ENCODE measurements around the gene WIPF3.
A peak's percentile ranks its signal among the peaks of the same experiment; 100 is the strongest.

Gene WIPF3

DNA sequence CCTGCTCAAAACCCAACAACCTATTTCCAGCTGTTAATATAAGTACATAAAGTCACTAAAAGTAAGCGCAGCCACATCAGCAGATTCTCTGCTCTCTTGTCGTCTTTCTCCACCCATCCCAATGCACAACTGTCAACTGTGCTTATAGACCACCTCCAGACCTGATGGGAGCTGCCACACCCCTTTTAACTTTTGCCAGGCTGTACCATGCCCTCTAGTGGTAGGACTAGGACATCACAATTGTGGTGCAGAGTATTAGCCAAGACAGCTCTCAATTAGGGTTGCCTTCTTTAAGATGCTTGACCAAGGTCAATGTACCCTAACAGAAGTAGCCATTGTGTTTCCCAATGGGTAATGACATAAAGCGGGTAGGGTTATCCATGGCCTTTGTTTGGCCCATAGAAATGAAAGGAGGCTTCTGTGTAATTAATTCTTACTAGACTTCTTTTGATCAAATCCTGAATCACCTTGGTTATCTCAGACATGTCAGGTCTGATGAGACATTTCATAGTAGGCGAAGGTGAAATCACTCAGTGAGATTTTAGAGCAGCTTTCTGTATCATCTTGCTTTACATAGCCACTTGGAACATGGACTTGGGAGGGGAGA lies 115.2 kb downstream of the WIPF3 start:
- DNase-seq = peak; percentile 39

DNA sequence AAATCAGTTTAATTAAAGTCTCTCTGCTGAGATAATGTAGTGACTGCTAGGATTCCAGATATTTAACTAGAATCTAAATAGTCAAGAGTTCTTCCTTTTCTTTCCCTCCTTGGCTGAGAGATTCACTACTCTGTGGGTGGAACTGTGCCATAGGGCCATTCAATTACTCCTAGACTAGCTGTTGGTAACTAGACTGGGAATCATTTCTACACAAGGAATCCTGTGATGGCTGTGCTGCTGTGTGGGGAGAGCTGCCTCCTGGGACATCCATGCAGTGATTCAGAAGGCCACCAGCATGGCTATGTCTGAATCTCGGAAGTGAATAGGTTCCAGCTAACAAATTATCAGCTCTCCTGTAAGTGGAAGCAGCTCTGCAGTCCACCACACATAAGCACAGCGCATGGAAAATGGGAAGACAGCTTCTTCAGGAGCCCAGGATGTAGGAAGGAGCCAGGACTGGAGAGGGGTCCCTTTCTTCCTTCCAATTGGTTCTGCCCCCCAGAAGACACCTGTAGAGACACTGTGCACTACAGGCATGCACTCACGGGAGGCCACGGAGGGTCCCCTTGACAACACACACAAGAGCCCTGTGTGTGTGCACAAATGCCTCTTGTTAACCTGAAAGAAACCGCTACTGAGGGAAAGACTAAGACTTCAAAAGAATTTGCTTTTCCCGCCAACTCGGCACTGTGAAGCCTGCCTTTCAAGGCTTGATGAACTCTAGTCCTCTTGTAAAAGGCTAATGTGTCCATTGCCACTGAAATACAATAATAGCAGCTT lies 116.8 kb downstream of the WIPF3 start:
- DNase-seq = no peak

DNA sequence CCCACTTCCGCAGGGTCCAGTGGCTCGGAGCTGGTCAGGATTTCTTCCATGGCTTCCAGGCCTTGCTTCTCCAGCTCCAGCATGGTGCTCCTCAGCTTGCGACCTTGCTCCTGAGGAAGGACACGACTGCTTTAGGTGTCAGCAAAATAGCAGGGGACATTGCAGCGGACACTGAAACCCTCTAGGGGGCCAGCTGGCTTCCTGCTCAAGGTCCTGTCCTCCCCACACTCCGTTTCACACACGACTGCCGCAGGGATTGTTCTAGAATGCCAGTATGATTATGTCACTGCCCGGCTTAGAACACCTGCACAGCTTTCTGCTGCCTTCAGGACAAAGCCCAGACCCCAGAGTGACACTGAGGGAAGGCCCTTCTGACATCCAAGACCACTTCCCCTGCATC lies 117.7 kb downstream of the WIPF3 start:
- no peak for DNase-seq

DNA sequence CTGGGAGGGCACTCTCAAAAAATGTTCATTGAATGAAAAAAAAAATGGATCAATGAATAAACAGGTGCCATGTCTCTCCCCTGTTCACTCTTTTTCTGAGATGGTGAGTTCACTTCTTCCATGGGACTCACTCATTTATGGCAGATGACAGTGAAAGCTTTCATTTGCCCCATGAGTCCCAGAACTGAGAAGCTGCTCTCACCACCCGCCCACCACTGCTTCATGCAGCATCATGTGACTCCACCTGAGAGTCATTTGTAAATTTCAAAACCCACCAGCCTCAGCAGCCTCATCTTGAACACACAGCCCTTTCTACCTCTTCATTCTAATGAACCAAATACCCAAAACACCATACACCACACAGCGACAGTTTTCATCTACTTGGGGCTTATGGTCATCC lies 118.4 kb downstream of the WIPF3 start:
- DNase-seq = no peak

DNA sequence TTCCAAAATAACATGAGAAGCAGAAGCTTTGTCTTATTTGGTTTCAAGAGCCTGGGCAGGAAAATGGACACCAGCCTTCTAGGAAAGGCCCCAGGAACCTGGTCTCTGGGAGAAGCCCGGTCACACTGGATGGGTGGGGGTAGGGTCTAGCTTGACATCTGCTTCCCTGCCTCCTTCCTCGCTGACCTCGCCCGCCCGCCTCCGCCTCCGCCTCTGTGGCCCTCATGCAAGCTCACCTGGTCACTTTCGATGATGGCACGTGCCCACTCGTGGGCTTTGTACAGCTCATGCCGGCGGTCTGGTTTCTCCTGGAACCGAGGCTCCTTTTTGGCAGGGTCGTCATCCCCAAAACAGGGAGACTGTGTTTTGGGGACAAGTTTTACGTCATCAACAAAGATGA lies 119.9 kb downstream of the WIPF3 start:
- DNase-seq = no peak

DNA sequence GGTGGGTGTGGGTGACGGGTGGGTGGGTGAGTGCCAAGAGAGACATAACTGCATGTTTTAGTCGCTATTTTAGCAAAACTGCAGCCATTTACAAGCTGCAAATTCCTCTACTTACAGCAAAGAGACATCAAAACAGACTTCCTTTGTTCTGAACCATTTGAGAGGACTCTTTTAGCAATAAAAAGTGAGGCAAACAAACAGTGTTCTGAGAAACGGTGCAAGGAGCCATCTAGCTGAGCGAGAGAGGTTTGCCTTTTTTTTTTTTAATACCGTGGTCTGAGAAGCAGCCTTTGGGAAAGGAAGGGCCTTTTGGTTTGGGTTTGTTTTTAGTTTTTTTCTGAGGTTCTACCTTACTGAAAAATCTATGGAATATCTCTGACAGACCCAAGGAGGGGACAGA lies 120.4 kb downstream of the WIPF3 start:
- DNase-seq = no peak

DNA sequence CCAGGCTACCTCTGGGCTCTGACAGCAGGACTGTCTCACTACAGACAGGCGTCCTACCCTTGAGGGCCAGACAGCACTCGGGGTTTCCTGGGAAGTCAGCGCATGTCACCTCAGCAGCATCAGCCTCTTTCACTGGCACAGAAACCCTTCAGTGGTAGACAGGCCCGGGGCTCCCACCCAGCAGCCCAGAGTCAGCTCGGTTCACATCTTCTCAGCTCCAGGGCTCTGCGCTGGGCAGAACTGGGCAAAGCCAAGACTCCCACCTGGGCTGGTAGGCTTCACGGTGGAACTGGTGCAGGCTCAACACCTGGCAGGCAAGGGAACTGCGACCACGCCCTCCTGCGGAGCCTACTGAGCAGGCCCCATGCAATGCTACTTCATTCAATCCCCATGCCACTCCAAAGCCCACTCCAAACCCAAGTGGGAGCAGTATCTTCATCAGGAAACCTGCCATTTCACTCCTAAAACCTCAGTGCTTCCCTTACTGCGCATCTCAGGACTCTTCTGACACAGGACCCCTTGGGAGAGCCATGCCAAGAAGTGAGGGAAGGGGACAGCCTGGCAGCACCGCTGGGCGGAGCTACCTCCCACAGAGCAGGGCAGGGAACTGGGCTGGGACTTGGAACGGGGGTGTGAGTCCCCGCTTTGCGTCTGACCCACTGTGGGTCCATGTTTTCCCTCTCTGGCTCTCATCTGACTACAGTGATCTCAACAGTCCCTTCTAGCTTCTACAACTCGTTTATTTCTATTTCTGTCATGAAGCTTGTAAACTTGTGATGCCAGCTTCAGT lies 122.9 kb downstream of the WIPF3 start:
- DNase-seq = no peak

DNA sequence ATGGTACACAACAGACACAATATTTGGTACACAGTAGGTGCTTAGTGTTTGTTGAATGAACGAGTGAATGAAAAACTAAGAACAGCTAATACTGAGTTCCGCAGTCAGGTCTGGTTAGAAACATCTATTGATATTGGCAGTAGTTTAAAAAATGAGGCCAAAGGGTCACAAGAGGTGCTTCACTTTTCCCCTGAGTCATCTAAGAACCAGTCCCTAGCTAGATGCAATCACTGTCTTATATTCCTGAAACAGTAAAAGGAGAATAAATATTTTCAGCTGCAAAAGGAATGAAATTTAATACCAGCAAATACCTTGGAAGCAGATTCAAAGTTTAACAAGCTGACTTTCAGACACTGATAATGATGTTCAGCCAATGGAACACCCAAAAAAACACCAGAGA lies 128.8 kb downstream of the WIPF3 start:
- DNase-seq = no peak

DNA sequence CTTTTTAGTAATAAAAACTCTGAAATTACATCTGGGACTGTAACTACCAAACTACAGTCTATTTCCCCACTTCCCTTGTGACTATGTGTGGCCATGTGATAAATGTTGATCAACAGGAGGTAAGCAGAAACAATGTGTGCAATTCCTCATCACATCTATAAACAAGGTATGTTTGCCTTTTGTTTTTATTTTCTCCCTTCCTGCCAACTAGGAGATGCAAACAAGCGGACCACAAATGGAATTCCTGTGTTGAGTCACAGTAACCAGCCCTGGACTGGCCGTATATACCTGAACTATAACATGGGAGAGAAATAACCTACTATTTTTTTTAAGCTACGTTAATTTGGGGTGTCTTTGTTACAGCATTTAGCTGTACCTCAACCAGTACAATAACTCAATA lies 130.8 kb downstream of the WIPF3 start:
- no peak for DNase-seq

DNA sequence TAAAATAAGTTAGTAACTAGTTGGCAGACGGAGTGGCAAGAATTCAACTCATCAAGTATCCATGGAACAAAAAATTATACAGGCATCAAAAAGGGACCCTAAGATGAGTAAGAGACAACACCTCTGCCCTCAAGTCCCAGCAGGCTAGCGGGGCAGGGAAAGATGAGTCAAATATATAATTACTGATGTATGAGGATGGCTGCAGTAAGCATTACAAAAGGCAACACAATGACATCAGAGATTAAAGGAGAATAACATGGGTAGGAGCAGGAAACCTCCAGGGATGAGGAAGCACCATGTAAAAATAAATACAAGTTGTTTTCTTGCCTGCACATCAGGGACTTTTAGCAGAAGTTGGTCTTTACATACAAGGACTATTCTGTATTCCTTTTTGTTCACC lies 133.9 kb downstream of the WIPF3 start:
- DNase-seq = no peak

DNA sequence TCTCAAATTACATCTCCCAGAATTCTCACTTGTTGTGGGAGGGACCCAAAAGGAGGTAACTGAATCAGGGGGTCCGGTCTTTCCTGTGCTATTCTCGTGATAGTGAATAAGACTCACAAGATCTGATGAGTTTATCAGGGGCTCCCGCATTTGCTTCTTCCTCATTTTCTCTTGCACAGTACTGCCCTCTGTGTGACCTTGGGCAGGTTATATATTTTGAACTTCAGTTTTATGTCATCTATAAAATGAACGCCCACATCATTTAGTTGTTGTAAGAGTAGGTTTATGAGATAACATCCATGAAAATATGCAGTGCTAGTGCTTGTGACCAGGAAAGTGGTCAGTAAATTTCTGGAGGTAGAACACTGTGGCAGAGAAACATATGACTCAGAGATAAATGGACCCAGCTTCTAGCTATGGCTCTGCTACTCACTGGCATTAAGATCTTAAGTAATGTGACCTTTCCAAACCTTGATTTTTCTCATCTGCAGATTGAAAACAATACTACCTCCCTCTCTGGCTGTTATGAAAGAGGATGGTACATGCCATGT lies 139.0 kb downstream of the WIPF3 start:
- DNase-seq = no peak

DNA sequence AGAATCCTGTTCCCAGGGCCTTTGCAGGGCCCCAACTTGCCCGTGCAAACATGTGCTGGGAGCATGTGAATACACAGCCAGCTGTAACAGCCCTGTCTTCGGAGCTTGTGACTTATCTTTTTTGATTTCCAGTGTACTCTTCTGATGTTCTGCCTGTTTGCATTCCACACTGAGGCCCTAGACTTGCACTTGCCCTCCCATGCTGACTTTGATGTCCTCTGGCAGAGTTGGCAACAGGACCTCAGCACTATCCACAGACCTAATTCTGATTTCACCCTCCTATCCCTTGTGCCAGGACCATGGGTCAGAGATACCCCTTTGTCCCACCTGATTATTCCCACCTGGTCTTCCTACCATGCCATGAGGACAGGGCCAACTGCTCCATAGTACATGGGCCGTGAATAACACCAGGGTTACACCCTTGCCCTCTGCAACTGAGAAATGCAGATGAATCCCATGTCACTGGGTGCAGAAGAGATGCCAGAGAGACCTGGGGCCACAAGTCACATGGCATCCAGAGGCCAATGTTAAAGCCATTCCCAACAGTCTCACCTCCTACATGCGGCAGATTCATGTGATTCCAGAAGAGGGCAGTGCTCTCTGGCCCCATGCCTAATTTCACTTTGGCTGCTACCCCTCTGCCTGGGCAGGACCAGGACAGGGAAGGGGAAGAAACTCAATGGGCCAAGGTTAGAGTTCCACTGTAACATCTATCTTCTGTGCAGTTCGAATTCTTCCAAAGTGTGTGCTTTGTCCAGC lies 140.3 kb downstream of the WIPF3 start:
- DNase-seq = no peak

DNA sequence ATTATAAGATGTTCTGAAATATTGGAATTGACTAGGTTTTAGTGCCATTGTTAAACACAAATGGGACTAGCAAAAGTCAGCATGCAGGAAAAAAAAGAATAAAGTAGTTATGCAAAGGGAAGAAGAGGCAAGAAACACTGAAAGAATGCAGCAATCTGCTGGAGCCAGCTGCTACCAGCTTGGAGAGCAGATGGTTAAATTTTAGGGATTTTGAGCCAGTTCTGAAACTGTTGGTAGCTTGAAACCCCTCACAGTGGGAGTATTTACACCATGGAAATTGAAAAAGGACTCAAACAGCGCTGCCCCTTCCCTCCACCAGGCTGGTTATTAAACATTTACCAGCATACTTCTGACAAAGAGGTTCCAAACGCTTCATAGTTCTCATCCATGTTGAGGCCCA lies 142.3 kb downstream of the WIPF3 start:
- no peak for DNase-seq

DNA sequence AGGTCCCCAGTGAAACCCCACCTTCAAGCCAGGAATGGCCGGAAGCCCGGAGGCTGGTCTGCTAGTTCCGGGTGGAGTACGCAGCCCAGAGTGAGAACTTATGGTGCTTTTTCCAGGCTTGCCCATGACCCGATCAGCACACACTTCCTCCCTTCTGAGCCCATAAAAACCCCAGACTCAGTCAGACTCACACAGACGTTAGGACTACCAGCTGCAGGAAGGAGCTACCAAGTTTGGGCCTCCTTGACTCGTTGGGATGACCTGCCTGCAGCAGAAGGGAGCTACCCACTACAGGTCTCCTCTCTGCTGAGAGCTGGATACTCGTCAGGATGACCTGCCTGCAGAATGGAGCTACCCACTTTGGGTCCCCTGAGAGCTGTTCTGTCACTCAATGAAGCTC lies 144.2 kb downstream of the WIPF3 start:
- DNase-seq = no peak

DNA sequence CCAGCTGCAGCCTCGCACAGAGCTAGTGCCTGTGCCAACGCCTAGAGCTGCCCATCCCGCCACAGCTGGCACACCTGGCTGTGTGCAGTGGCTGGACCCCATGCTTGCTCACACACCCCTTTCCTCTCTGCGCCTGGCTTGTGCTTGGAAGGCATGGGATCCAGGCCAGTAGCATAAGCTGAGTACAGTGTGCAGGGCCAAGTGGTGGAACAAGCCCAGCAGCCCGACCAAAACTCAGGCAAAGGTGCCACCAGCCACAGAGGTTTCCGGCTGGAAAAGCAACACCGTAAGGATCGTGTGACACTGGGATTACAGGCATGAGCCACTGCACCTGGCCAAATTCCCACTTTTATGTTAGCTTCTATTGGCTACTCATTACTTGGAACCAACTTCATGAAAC lies 144.9 kb downstream of the WIPF3 start:
- DNase-seq = no peak

DNA sequence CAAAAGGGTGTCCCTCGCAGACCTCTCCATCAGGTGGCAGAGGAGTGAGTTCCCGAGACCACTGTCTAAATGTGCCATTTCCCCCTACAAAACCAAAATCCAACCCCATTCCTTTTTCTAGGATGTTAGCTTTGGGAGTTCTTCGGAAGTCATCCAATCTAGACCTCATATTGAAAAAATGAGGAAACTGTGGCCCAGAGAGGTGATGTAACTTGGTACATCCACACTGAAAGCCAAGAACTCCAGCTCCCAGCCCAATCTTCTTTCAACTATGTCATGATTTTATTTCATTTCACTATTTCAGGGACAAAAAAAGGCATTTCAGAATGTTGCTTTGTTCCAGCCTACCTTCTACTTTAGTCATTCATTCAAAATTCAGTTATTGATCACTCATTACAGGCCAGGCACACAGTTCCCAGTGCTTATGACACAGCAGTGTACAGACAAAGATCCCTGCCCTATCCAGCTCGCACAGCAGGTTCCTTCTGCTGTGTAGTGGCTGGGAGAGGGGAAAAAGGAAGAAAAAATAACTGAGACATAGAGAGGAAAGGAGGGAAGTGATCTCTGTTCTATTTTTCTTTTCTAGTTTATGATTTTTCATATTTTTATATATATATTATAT lies 147.5 kb downstream of the WIPF3 start:
- DNase-seq = no peak

DNA sequence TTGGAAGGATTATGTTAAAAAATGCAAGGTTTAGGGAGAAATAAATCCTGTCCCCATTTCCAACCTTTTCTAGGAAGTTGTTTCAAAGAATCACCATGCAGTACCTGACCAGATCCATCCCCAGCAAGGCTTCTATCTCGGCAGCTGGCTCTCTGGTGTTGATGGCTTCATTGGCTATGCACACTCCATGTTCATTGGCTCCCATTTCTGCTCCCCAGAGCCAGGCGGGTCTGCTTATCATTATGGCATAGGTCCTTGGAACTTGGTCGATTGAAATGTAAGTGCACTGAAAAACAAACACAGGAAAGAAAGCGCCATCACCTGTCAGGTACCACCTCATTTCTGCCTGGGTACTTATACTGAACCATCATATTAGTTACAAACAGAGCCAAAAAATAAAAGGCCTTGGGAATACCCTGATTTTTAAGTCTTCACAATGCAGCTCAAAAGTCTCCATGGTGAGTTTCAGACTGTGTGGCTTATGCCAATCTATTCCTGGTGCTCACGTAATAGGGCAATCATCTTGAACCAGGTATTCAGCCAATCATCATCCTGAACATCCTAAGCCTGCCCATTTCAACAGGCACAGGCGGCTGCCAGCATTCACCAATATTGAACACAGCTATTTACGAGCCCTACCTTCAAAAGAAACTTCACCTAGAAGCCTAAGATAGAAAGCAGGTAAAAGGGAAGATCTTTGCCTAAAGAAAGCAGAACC lies 148.9 kb downstream of the WIPF3 start:
- DNase-seq = no peak

DNA sequence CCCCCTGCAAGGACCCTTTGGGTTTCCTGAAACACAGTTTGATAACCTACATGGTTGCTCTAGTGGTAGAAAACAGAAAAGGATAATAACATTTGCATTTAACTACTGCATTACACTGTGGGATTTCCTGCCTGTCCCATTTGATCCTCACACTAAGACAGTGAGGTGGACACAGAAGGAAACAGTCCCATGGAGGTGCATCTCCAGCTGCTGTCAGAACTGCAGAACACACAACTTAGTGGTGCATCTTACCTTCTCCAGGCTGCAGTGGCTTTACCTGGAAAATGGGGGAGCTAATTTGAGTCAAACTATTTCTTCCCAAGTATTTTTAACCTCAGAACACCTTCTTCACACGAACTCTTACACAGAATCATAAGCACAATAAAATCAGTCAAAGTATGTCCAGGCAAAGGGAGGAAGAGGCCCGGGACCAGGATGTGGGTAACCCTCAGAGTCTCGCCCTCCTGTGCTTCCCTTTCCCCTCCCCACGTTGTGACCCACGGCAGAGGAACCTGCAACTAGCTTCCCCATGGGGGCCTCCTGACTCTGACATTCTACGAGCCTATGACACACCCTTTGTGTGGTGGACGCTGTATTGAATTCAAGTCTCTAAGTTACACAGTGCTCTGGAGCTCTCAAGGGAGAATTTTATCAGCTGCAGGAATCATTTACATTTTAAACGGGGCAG lies 149.6 kb downstream of the WIPF3 start:
- DNase-seq = no peak

DNA sequence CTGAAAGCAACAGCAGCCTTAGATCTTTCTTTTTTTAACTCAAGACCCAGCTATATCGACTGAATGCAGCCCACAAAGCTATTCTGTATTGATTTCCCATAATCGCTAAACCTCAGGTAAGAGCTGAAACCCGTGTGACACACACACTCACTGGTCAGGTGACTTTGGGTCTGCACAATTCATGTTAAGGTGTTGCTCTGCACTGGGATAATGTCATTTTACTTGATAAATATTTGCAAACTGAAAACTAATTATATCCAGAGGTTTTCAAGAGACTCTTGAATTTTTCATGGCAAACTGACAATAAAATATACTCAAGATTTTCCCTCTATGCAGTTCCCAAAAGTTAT lies 150.2 kb downstream of the WIPF3 start:
- no peak for DNase-seq

DNA sequence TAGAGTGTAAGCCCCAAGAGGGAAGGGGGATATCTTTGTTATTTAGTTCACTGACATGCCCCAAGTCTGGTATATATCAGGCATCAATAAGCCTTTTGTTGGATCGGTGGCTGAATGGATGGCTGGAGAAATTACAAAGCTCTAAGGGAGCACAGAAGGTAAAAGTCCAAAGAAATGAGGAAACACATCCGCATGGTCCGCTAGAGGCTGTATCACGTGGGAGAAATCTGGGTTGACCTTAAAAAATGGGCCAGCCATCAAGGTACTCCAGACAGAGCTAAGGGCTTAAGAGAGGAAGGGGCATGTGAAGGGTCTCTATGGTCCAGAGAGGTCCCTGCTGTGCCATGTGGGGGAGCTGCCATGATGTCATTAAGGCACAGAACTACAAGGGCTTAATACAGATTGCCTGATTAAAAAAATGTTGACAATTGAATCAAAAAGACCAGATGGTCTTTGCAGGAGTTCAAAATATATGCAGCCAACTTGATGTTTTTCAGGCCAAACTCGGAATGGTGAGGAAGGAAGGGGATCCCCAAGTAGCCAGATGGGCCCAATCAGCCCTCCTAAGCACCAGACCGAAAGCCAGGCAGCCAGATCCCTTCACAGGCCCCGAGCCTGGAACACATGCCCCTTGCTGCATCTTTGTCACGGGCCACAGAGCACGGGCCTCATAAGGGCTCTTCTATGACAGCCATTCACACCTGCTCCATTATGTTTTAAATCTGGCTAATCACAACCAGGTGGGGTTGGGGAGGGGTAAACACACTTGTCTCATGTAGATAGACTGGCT lies 151.4 kb downstream of the WIPF3 start:
- DNase-seq = peak; percentile 21
